HG02852 (cell line): Measurements from ENCODE around the gene CSNK1G2.

Experiments
- ATAC-seq: cut with Tn5 transposase; IDR thresholded peaks from one replicate; pipeline ENCODE4 v1.9.1; 2021; ENCODE audit warnings: mild to moderate bottlenecking, moderate library complexity; ENCODE audit not compliant: unreplicated experiment

The CSNK1G2 gene

GRCh38 chr19:1943661-1944087, 2.7 kb downstream of the CSNK1G2 start:
- ATAC-seq = no peak

DNA sequence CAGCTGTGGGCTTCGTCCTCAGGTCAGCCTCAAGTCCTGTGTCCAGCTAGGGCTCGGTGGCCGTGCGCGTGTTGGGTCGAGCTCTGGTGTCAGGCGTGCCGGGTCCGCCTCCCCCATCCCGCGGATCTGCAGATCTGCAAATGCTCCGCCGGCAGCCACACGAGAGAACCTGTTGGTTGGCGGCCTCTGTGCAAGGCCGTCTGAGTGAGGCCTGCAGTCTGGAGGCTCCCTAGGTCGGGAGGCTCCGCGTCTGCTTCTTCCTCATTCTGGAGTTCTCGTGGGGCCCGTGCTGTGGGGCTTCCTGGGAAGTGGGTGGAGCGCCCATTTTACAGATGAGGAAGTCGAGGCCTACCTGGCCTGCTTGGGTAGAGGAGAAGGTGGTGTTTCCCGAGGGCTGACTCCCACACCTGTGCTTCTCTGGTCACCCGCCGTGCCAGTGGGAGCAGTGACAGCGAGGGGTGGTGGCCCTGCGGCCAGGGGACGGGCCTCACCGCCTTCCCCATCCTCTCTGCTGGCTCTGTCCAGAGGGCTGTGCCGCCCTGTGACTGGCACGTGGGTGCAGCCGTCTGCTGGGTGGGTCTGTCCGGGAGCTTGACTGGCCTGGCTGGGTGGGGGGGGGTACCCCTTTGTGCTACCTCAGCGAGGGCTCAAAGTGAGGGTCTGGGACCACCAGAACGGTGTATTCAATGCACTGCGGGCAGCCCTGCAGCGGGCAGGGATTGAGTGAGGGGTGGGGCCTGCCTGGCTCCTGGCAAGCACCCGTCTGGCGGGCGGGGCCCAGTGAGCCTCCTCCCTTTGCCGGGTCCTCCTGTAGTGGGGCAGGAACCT, 3.3 kb downstream of the CSNK1G2 start:
- no peak for ATAC-seq

GRCh38 chr19:1944916-1945561, 4.1 kb downstream of the CSNK1G2 start:
- ATAC-seq = no peak

DNA sequence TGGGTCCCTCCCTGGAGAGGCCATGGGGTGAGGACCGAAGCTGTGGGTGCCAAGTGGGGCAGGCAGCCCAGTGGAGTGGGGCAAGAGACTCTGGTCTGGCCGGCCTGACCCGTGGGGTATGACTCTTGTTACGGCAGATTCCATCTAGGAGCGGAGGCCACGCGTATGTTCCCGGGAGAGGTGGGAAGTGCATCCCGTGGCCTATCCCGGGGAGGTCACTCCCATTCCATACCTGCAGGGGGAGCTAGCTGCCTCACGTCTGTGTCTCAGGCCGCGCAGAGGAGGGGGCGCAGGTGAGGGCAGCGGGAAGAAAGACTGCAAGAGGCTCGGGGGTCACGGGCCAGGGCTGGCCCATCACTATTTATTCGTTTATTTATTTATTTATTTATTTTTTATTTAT, 4.9 kb downstream of the CSNK1G2 start:
- no peak for ATAC-seq

- ATAC-seq = no peak
Observed at GRCh38 chr19:1947651-1948209, 6.8 kb downstream of the CSNK1G2 start.

DNA sequence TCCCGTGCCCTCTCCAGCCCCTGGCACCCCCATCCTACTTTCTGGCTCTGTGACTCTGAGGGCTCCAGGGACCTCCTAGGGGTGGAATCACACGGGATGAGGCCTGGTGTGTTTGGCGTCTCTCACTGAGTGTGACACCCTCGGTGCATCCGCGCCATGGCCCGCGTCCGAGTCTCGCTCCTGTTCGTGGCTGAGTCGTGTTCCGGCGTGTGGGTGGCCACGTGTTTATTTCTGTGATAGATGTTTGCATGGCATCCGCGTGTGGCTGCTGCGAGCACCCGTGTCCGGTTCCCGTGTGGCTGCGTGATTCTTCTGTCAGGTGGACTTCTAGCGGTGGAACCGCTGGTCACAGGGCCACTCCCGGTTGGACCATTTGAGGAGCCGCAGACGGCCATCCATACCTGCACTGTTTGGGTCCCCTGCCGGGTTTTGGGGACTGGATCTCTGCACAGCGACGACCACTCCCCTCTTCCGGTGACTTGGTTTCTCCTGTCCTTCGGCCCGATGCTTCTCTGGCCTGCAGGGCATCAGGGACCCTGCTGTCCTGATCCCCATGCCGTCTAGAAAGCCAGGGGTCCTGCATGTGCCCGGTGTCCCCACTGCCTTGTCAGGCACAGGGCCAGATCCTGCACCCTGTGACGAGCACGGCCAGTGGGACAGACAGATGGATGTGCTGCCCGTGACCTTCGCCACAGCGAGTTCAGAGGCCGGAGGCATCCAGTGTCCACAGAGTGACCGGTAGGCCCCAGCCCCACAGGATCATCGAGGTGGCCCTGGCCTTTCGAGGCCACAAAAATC, 8.5 kb downstream of the CSNK1G2 start:
- ATAC-seq = no peak

DNA sequence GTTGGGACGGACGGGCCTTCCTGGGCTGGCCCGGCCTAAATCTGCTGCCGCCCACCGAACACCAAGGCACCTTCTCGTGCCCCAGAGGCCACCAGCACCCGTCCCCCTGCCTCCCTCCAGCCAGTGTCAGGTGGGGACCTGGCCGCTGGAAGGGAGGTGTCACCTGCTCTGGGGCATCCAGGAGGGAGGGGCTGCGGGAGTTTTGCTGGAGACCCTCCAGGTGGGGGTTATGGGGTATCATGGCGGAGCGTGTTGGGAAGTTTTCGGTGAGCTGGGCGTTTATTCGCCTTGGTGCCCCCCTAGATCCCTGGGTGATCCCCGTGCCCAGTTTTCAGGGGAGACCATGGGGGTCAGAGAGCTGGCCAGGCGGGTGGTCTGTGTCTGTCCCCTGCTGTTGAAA, 9.7 kb downstream of the CSNK1G2 start:
- no peak for ATAC-seq

DNA sequence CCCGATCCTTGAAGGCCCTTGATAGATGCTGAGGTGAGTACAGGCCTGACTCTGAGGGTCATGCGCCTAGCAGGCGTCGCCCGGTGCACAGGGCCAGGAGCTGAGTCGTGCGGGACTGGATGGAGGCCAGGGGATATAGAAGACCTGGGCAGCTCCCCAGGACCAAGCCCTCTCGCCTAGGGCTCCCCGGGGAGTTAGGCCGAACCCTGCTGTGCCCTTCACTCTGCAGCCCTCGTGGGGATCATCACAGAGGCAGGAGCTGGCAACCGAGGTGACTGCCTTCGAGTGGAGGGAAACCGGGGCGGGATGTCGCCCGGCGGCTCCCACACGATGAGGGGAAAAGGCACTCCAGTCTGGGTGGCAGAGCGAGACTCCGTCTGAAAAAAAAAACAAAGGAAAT, 11.7 kb downstream of the CSNK1G2 start:
- no peak for ATAC-seq

DNA sequence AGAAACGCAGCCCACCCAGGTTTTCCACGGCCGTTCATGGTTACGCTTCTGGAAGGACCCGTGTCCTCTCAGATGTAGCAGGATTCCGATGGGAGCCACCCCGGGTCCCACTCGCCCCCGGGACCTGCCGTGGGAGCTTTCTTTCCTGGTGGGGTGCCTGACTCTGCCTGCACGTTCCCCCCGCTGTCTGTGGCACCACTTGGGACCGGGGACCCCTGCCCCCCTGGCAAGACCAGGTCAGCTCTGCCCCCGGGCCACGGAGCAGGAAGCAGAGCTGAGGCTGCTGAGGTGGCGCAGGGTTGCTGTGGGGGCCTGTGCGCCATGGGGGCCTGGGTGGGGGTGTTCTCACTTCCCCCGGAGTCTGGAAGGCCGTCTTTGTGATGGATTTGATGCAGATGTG, 12.1 kb downstream of the CSNK1G2 start:
- ATAC-seq = no peak

DNA sequence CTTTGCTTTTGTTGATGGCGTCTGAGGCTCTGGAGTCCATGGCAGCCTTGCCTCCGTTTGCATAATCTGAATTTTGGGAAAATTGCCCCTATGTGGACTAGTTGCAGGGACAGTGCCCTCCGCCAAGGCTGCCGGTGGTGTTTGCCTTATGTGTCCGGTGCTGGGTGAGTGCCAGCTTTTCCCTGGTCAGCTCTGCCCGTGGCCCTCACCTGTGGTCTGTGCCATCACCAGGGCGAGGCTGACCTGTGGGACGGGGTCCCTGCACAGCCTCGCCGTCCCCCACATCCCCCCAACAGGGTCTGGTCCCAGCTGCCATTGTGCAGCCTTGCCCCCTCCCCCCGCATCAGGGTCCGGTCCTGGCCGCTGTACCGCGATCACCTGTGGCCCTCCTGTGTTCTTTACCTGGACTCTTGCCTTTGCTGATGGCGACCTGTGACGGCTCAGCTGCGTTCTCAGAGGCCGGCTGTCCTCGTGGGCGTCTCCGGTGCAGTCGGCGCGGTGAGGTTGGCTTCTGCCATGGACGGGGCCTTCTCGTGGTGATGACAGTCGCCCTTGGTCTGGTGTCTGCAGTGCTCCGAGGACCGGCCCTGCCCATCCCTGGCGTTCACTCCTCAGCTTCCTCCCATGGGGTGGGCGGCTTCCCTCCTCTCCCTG, 12.6 kb downstream of the CSNK1G2 start:
- no peak for ATAC-seq

GRCh38 chr19:1954532-1954933, 13.6 kb downstream of the CSNK1G2 start:
- no peak for ATAC-seq

- ATAC-seq = no peak
Observed at GRCh38 chr19:1955171-1956121, 14.5 kb downstream of the CSNK1G2 start.

- no peak for ATAC-seq
Observed at GRCh38 chr19:1956122-1956494, 15.1 kb downstream of the CSNK1G2 start.

DNA sequence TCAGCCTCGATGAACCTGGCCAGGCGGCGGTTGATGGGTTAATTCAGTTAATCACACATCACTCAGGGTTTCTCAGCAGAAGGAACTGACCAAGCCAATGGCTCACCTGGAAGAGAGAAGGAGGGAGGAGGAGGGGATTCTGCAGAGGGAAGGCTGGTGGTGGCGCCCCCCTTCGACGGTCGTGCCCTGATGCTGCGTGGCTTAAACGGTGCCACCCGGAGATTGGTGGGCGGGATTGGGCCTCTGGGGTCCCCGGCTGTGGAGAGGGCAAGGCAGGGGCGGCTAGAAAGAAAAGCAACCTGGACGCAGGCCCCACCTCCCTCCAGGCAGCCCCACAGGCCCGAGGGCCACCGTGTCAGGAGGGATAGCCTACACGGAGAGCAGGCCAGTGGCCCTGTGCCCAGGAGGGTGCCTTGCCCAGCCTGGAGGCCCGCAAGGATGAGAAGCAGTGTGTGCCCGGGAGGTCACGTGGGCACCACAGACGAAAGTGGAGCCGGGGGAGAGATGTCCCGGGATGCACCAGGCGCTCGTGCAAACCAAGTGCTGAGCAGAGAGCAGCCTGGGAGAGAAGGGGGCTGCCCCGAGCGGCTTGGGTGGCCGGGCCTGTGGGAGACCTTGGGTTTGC, 16.0 kb downstream of the CSNK1G2 start:
- ATAC-seq = no peak

GRCh38 chr19:1957562-1958248, 16.7 kb downstream of the CSNK1G2 start:
- ATAC-seq = no peak

GRCh38 chr19:1959928-1960589, 19.1 kb downstream of the CSNK1G2 start:
- ATAC-seq = no peak

DNA sequence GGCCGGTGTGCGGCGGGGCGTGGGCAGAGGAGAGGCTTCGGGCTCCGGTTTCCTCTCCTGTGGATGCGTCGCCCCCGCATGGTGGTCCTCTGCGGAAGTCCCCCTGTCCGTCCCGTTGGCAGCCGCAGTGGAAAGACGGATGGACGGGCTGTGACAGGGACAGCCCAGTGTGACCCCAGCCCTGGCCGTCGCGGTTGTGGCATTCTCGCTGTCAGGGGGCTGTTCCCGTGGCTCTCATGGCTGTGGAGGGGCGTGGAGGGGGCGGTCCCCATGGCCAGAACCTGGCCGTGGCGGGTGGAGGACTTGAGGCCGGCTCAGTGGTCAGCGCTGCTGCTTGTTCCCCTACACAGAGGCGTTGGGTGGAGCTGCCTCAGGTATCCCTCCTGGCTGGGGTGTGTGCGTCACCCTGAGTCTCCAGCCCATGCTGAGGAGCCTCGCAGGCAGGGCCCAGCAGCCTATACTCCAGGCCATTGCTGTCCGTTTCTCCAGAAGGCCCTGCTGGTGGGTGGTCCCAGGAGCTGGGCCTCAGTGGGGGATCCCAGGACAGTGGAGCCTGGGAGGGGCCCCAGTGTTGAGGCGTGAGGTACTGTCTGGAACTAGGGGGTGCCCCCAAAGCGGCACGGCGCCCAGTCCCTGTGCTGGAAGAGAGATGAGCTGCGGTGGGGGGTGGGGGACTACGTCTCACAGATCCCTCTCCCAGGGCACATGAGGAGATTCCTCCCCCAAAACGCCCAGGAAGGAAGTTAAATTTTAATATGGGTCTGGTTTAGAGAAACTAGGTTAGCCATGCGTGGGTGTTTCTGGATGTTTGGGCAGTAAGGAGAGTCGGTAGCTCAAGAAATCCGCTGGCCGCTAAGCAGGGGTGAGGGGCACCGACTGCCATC, 20.3 kb downstream of the CSNK1G2 start:
- ATAC-seq = no peak
